Uterus (tissue), 2 donors: ENCODE data around the gene IRF2BP1.

Experiments
- CTCF ChIP-seq, 4 experiments: fragments of 200-600 bp in 2 of 4; fragments of 450-650 bp in 2 of 4; sonication (generic) in 2 of 4; IDR thresholded peaks; one replicate each; pipeline ENCODE4 v1.5.1; 2016 to 2019; ENCODE audit warnings: antibody characterized with exemption in 4 of 4, mild to moderate bottlenecking in 2 of 4, moderate library complexity in 1 of 4
- POLR2A ChIP-seq, 2 donors: fragments of 450-650 bp; IDR thresholded peaks; one replicate each; pipeline ENCODE4 v1.6.1; 2016; ENCODE audit warnings: antibody characterized with exemption in 2 of 2, mild to moderate bottlenecking in 1 of 2, moderate library complexity in 1 of 2

- TF ChIP-seq CTCF (IDR thresholded peaks at IDR 0.05) (no peak), POLR2A (IDR thresholded peaks at IDR 0.05) (no peak)
Measured at GRCh38 chr19:45913874-45914830, 28.2 kb upstream of the IRF2BP1 start, which contains the start of gene NANOS2.
